HG02938 (cell line): ENCODE measurements around the gene HHAT.
"Not testable (repeated sequence)": the region's sequence is repeated elsewhere in the genome, so short reads cannot be mapped to it uniquely, and the experiment has no call there.

ENCODE experiments used
- ATAC-seq: cut with Tn5 transposase; IDR thresholded peaks from one replicate; pipeline ENCODE4 v1.9.1; 2021; ENCODE audit warnings: mild to moderate bottlenecking, moderate library complexity; ENCODE audit not compliant: unreplicated experiment

HHAT gene

GRCh38 chr1:210385228-210385627 lies 56.5 kb downstream of the HHAT start:
- ATAC-seq: no peak

- ATAC-seq: no peak
These were observed 65.6 kb downstream of the HHAT start for GRCh38 chr1:210394281-210394821.

- ATAC-seq: no peak
These were observed 67.8 kb downstream of the HHAT start for GRCh38 chr1:210396541-210396940.

GRCh38 chr1:210397252-210397651 lies 68.5 kb downstream of the HHAT start:
- no peak for ATAC-seq

GRCh38 chr1:210397681-210398080 lies 69.0 kb downstream of the HHAT start:
- ATAC-seq: no peak

- ATAC-seq: no peak
These were observed 69.8 kb downstream of the HHAT start for GRCh38 chr1:210398466-210398865.

- ATAC-seq: peak; percentile 94
These were observed 71.5 kb downstream of the HHAT start for GRCh38 chr1:210400043-210400840.

GRCh38 chr1:210402560-210402959 lies 73.9 kb downstream of the HHAT start:
- no peak for ATAC-seq

GRCh38 chr1:210405316-210405715 lies 76.6 kb downstream of the HHAT start:
- ATAC-seq: no peak

- ATAC-seq: not testable (repeated sequence)
These were observed 77.6 kb downstream of the HHAT start for GRCh38 chr1:210406341-210406740.

- peak; percentile 90 for ATAC-seq
These were observed 78.6 kb downstream of the HHAT start for GRCh38 chr1:210407207-210407886.

GRCh38 chr1:210407887-210408252 lies 79.2 kb downstream of the HHAT start:
- ATAC-seq: no peak

- ATAC-seq: no peak
These were observed 83.5 kb downstream of the HHAT start for GRCh38 chr1:210412240-210412639.

GRCh38 chr1:210413951-210414350 lies 85.2 kb downstream of the HHAT start:
- ATAC-seq: no peak

GRCh38 chr1:210415846-210416448 lies 87.2 kb downstream of the HHAT start:
- ATAC-seq: no peak

GRCh38 chr1:210416681-210417080 lies 88.0 kb downstream of the HHAT start:
- no peak for ATAC-seq

- ATAC-seq: no peak
These were observed 89.2 kb downstream of the HHAT start for GRCh38 chr1:210417881-210418280.

GRCh38 chr1:210418863-210419650 lies 90.4 kb downstream of the HHAT start:
- ATAC-seq: no peak

- ATAC-seq: not testable (repeated sequence)
These were observed 98.0 kb downstream of the HHAT start for GRCh38 chr1:210426696-210427095.

- no peak for ATAC-seq
These were observed 100.0 kb downstream of the HHAT start for GRCh38 chr1:210428696-210429095.

GRCh38 chr1:210434223-210434622 lies 105.5 kb downstream of the HHAT start:
- ATAC-seq: no peak
